GM21515 (cell line): ENCODE results near the gene TSPEAR.

Source experiments
- ATAC-seq: cut with Tn5 transposase; IDR thresholded peaks from one replicate; pipeline ENCODE4 v1.9.1; 2021; ENCODE audit not compliant: unreplicated experiment

The TSPEAR gene

GRCh38 chr21:44723177-44724131 is 12.1 kb upstream of the TSPEAR start:
- ATAC-seq = no peak

GRCh38 chr21:44722731-44723130 is 11.4 kb upstream of the TSPEAR start:
- no peak for ATAC-seq

- no peak for ATAC-seq
These were observed 8.8 kb upstream of the TSPEAR start for GRCh38 chr21:44720170-44720569.

- no peak for ATAC-seq
These were observed 7.2 kb upstream of the TSPEAR start for GRCh38 chr21:44718571-44718970.

- no peak for ATAC-seq
These were observed 6.7 kb upstream of the TSPEAR start for GRCh38 chr21:44718093-44718492.

DNA sequence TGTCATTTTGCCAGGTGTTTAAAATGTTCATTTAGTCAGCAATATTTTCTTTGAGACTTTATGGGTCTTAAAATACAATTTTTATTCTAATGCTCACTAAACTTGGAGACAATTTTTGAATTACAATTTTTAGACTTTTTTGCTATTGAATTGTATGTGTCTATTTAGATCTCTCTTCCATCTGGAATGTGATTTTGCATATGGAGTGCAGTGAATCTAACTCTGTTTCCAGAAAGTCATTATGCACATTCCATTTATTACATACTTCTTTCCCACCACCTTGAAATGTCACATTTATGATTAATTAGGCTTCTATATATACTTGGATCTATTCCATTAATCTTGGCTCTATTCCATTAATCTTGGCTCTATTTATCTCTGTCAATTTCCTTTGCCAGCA is 5.6 kb upstream of the TSPEAR start:
- ATAC-seq = no peak

DNA sequence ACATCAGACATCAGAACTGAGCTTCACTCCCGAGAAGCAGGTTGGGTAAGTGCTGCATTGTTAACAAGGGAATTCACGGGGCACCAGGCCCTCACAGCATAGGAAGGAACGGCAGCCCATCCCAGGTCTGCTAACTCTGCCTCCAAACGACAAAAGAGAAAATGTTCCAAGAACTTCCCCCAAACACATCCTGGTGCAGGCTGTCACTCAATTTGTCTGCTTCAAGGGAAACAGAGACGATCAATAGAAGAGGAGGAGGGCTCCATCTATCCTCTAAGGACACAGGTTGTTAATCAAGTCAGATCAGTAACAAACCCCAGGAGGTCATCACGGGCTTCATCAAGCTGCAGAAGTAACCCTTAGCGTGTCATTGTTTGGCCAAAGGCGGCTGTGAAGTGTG is 3.5 kb upstream of the TSPEAR start:
- no peak for ATAC-seq

DNA sequence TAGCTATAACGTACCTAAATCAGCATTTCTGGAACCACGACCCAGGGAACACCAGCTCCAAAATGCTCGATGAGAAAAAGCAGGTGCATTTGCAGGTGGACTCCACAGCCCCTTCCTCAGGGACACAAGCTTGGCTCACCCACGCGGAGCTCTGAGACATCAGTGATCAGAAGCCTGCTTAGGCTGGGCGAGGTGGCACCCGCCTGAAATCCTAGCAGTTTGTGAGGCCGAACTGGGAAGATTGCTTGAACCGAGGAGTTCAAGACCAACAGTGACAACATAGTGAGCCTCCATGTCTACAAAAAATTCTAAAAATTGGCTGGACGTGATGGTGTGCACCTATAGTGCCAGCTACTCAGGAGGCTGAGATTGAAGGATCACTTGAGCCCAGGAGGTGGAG is 2.5 kb upstream of the TSPEAR start:
- ATAC-seq = no peak

- ATAC-seq = no peak
These were observed 1.8 kb upstream of the TSPEAR start for GRCh38 chr21:44713130-44713529.

DNA sequence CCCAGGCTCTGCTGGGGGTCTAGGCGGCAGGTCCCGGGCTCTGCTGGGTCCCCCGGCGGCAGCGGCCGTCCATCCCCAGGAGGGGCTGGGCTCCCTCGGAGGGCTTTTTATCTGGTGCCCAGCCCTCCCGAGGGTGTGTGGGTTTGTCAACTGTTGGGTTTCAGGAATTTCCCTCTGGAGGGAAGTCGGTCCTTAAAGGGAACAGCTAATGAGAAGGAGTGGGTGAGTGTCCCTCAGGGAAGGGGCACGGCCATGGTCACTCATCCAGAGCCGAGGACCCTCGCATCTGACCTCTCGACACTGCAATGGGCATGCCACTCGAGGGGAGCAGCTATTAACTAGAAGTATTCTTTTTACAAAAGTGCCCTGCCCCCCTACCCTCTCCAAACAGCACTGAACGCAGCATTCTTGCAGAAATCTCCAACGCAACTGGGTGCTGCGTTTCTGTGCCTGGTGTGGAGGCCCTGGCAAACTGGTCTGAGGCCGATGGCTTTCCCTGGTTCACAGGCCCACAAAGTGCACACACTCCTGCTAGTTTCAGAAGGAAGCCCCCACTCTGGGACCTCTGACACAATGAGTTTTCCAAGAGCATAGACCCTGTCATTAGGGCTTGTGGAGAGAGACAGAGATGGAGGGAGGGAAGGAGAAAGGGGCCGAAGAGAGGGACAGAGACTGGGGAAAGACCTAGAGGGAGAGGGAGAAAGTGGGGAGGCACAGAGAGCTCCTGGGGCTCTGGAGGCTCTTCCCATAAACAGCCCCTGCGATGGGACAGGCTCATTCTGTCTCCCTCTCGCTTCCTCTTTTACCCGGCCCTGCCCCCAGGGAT is 1.0 kb upstream of the TSPEAR start:
- ATAC-seq = no peak

- ATAC-seq = no peak
These were observed 531 bp downstream of the TSPEAR start for GRCh38 chr21:44710756-44711326.

DNA sequence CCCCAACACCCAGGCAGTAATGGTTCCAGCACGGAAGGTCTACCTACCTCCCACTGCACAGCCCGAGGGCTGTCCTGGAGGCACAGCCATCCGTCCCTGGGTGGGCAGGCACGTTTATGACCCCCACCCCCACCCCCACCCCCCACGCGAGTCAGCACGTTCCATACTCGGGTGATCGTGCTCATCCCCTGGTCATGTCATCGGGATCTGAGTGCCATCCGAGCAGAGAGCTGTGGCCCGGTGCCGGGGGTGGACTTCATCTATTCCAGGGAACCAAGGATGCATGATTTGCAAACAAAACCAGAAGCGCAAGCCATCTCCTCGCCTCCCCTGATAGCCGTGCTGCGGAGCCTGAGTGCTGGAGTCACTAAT is 1.1 kb downstream of the TSPEAR start:
- ATAC-seq = no peak

DNA sequence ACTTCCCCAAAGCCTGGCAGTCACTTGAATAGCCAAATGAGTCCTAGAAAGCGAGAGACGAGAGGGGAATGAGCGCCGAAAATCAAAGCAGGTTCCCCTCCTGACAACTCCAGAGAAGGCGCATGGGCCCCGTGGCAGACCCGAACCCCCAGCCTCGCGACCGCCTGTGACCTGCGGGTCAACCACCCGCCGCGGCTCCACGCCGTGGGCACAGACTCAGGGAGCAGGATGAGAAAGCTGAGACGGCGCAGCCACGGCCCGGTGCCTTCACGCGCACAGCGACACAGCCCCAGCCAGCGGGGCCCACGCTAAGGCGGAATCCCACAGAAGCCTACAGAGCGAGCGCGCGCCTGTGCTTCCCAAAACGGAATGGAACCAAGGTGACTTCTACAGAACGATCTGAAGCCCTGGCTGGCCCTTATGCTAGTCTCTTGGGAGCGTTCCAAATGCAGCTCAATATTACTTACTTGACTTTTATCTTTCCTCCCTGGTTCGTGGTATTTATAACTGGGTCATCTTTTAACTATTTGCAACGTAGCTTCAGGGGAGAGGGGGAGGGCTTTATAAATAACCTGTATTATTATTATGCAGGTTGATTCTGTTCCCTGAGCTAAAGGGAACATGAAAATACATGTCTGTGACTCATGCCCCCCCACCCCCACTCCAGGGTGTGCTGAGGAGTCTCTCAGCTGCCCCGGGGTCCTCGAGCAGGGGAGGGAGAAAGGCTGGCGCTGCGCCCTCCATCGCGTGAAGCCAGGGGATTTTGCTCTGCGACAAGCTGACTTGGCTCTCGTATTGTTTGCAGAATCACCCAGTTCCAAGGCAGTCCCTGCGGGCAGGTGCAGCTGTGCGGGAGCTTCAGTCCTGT is 1.7 kb downstream of the TSPEAR start:
- no peak for ATAC-seq

GRCh38 chr21:44708866-44709425 is 2.4 kb downstream of the TSPEAR start:
- ATAC-seq = no peak

DNA sequence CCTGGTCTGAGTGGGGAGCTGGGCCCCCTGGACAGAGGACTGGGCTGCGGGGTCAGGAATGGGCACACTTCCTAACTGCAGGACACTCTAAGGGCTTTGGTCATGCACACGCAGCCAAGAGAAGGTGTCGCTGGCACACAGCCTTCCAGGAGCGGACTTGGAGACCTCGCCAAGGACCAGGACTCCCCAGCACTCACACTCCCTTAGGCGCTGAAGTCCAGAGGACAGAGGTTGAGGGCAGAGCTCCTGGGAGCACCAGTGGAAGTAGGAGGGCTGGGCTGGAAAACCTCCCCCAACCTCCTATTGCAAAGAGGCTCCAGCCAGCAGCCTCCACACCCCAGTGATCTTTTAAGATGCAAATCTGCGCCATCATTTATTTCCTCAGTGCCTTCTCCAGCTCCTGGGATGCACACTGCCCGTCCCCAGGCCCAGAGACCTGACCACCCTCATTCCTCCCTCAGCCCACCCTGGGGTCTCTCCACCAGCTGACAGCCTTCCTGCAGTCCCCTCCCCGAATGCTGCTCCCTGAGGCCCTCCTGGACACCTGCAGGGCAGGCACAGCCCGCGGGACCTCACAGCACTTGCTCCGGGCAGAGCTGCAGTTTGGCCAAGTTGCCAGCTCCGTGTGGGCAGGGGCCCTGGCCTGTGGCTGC is 3.0 kb downstream of the TSPEAR start:
- no peak for ATAC-seq

GRCh38 chr21:44706706-44707581 is 4.4 kb downstream of the TSPEAR start:
- ATAC-seq = no peak

DNA sequence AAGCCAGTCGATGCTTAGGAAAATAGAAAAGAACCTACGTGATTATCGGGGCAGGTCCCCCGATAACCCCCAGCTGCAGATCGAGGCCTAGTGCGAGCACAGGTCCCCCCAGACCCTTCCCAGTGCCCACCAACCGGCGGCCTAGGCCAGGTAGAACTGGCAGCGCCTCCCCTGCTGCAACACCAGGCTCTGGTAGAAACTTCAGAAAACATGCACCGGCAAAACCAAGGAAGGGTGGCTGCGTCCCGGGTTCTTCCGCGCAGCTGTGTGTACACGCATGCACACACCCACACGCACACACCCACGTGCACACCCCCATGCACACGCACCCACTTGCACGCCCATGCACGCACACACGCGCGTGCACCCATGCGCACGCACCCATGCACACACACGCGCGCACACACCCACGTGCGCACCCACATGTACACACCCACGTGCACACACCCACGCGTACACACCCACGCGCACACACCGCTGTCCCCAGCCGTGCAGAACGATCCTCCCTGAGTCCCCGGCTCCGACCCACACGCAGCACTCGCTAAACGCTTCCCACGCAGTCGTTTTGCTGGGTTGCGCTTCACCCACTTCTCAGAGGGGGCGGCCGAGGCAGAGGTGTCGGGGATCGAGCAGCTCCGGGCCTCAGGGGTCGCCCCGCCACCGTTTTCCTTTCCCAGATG is 5.2 kb downstream of the TSPEAR start:
- no peak for ATAC-seq

DNA sequence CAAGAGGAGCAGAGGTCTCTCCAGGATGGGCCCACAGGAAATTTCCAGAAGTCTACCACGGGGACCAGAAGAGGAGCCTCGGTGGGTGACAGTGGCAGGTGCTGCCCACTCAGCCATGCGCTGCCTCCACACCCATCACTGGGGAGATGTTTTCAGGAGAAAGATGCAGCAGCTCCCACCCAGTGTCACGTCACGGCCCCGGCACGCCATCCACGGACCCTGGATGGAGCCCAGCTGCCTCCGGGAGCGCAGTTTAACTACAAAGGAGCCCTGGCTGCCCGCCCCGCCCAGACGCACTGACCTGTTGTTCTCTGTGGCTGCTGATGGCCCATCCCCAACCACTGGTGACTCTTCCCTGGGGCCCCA is 6.8 kb downstream of the TSPEAR start:
- no peak for ATAC-seq
